ENCODE data around the gene ARHGAP1.

ARHGAP1 gene

GRCh38 chr11:46677991-46678740 lies 22.3 kb downstream of the ARHGAP1 start:
- DNase-seq (ENCODE audit: low read depth in 1 of 2, low spot score in 1 of 2) = no peak
- no peak for TF ChIP-seq POLR2AphosphoS5 (IDR thresholded peaks at IDR 0.05; ENCODE audit: low read depth)
- Histone ChIP-seq H3K4me3 (replicated peaks; ENCODE audit: insufficient read depth, low read length) (no peak overlapping the region), H3K27ac (replicated peaks) (peak overlapping the region; percentile 88; the same call in 1 of the 2 replicates), H3K27me3 (ENCODE audit: insufficient read depth, poor library complexity, severe bottlenecking) (no peaks in the 10 kb centered on the region)

- Histone ChIP-seq H3K27ac (replicated peaks) (peak overlapping the region; percentile 88), H3K27me3 (ENCODE audit: insufficient read depth, poor library complexity, severe bottlenecking) (no peaks in the 10 kb centered on the region), H3K4me3 (replicated peaks; ENCODE audit: insufficient read depth, low read length) (no peak overlapping the region)
- DNase-seq (ENCODE audit: low read depth in 1 of 2, low spot score in 1 of 2) = no peak
- TF ChIP-seq POLR2AphosphoS5 (IDR thresholded peaks at IDR 0.05; ENCODE audit: low read depth) (peak; percentile 9; the same call in 1 of the 2 replicates), REST (IDR thresholded peaks at IDR 0.05; ENCODE audit: insufficient replicate concordance, low read depth) (no peak)
These were observed 23.2 kb downstream of the ARHGAP1 start for GRCh38 chr11:46677169-46677568.

- no peak for TF ChIP-seq REST (IDR thresholded peaks at IDR 0.05; ENCODE audit: insufficient replicate concordance, low read depth)
- TF ChIP-seq SPI1 (IDR thresholded peaks at IDR 0.05; ENCODE audit: borderline replicate concordance, low read depth) = peak; percentile 95
- no peak for TF ChIP-seq CTCF (IDR thresholded peaks at IDR 0.05; ENCODE audit: insufficient read depth, low read length)
- no peak for TF ChIP-seq GABPA (IDR thresholded peaks at IDR 0.05; ENCODE audit: low read depth)
- peak; percentile 72; the same call in 1 of the 2 replicates for TF ChIP-seq POLR2AphosphoS5 (IDR thresholded peaks at IDR 0.05; ENCODE audit: low read depth)
- Histone ChIP-seq H3K27me3 (ENCODE audit: insufficient read depth, poor library complexity, severe bottlenecking) (no peaks in the 10 kb centered on the region), H3K4me3 (replicated peaks; ENCODE audit: insufficient read depth, low read length) (no peak overlapping the region), H3K27ac (replicated peaks) (peak overlapping the region; percentile 88)
- DNase-seq (ENCODE audit: low read depth in 1 of 2, low spot score in 1 of 2) = peak; percentile 79 to 86
These were observed 23.8 kb downstream of the ARHGAP1 start for GRCh38 chr11:46676436-46677158.

GRCh38 chr11:46675949-46676348 lies 24.5 kb downstream of the ARHGAP1 start:
- no peak overlapping the region for H3K4me3 ChIP-seq (replicated peaks; ENCODE audit: insufficient read depth, low read length)
- H3K27me3 ChIP-seq (ENCODE audit: insufficient read depth, poor library complexity, severe bottlenecking) = no peaks in the 10 kb centered on the region
- peak overlapping the region; percentile 88 for H3K27ac ChIP-seq (replicated peaks)
- DNase-seq (ENCODE audit: low read depth in 1 of 2, low spot score in 1 of 2) = no peak
- TF ChIP-seq SPI1 (IDR thresholded peaks at IDR 0.05; ENCODE audit: borderline replicate concordance, low read depth) = no peak
- TF ChIP-seq GABPA (IDR thresholded peaks at IDR 0.05; ENCODE audit: low read depth) = no peak
- no peak for TF ChIP-seq REST (IDR thresholded peaks at IDR 0.05; ENCODE audit: insufficient replicate concordance, low read depth)
- TF ChIP-seq CTCF (IDR thresholded peaks at IDR 0.05; ENCODE audit: insufficient read depth, low read length) = no peak
- TF ChIP-seq POLR2AphosphoS5 (IDR thresholded peaks at IDR 0.05; ENCODE audit: low read depth) = no peak
